GM23338 (cell line): Measurements from ENCODE around the gene RABGAP1L.

ENCODE experiments used
- CTCF ChIP-seq, 2 experiments: fragments of 200-600 bp in 1 of 2; sonication (generic) in 1 of 2; conservative IDR thresholded peaks; 2 replicates each; pipeline versions ENCODE4 v1.5.1 to v1.6.1; 2016 to 2017; ENCODE audit warnings: antibody characterized with exemption in 2 of 2, low read depth in 2 of 2, mild to moderate bottlenecking in 2 of 2, moderate library complexity in 1 of 2
- REST ChIP-seq: IDR thresholded peaks from one replicate; pipeline ENCODE4 v1.6.1; 2018; ENCODE audit warnings: antibody characterized with exemption; ENCODE audit not compliant: unreplicated experiment
- ZNF114 ChIP-seq: fragments of 250-450 bp; sonication (Bioruptor Pico); IDR thresholded peaks from 2 replicates; pipeline ENCODE4 v1.5.0; 2020; ENCODE audit warnings: mild to moderate bottlenecking, moderate library complexity

GRCh38 chr1:174940646-174941175 lies 781.4 kb downstream of the RABGAP1L start:
- TF ChIP-seq CTCF (conservative IDR thresholded peaks at IDR 0.05; ENCODE audit: low read depth in 2 of 2) (no peak), ZNF114 (no peak), REST (no peak)
